ENCODE measurements around the gene ARHGAP23. TPM values are rescaled to one million over a fixed set of nuclear protein-coding genes. Genes with fewer than 3 reads are reported as not detected.

Gene ARHGAP23
- total and polyA plus RNA-seq, 10 of the 15 experiments (the other 5 are each of a cell fraction or from before 2014, with no cell fraction given) = 0.23 to 5.8 (median 2.1) TPM

DNA sequence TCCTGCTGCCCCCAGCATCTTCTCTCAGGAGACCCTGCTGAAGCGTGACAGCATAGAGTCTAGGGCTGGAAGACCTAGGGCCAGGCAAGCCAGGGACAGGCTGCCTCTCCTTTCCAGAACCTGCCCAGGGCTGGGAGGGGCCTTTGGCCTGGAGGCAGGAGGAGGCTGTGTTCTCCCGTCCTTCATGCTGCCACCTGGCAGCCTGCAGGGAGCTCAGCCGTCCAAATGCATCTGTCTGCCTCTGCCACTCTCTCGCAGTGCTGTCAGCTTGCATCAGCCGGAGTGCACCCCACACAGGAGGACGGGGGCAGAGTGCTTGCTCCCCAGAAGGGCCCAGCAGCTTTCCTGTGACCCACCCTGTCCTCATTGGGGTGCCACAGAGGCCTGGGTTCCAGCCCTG lies 31.3 kb downstream of the ARHGAP23 start:
- in situ Hi-C loops (cut with MboI) (no loop called here), intact Hi-C loops (cut with micrococcal nuclease; ENCODE audit: unreplicated experiment) (no loop called here)
- ChIA-PET POLR2A (no interaction called here), SMC1A (ENCODE audit: uncharacterized antibody, unreplicated experiment) (interaction anchor here (0.7 kb wide), 2 partner anchors 36 to 98 kb away, joined by 3 read pairs; no protein-coding TSS in a partner anchor), RAD21 (ENCODE audit: unreplicated experiment) (no interaction called here), CTCF (interaction anchor here (1.1 kb wide), 1 partner anchor 18 kb away, joined by 4 read pairs; no protein-coding TSS in a partner anchor)
- no TSS peak for BruUV-seq (replicated peaks)
- TF ChIP-seq CREM (IDR thresholded peaks at IDR 0.05; ENCODE audit: low read depth) = no peak
- TF ChIP-seq EP300 (IDR thresholded peaks at IDR 0.05; ENCODE audit: borderline replicate concordance in 1 of 2, control insufficient read depth in 1 of 2, low read depth in 2 of 2, low read length in 2 of 2) = no peak
- TF ChIP-seq, protein P1, sequence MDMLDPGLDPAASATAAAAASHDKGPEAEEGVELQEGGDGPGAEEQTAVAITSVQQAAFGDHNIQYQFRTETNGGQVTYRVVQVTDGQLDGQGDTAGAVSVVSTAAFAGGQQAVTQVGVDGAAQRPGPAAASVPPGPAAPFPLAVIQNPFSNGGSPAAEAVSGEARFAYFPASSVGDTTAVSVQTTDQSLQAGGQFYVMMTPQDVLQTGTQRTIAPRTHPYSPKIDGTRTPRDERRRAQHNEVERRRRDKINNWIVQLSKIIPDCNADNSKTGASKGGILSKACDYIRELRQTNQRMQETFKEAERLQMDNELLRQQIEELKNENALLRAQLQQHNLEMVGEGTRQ (IDR thresholded peaks at IDR 0.05; ENCODE audit: borderline replicate concordance, low read depth, low read length) = no peak
- TF ChIP-seq ZNF622 (IDR thresholded peaks at IDR 0.05) = no peak
- no peak for TF ChIP-seq RCOR1 (conservative IDR thresholded peaks at IDR 0.05; ENCODE audit: low read depth, low read length)
- TF ChIP-seq, protein P2, sequence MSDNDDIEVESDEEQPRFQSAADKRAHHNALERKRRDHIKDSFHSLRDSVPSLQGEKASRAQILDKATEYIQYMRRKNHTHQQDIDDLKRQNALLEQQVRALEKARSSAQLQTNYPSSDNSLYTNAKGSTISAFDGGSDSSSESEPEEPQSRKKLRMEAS (IDR thresholded peaks at IDR 0.05; ENCODE audit: low read depth, low read length) = no peak
- TF ChIP-seq, protein P3, sequence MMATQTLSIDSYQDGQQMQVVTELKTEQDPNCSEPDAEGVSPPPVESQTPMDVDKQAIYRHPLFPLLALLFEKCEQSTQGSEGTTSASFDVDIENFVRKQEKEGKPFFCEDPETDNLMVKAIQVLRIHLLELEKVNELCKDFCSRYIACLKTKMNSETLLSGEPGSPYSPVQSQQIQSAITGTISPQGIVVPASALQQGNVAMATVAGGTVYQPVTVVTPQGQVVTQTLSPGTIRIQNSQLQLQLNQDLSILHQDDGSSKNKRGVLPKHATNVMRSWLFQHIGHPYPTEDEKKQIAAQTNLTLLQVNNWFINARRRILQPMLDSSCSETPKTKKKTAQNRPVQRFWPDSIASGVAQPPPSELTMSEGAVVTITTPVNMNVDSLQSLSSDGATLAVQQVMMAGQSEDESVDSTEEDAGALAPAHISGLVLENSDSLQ (IDR thresholded peaks at IDR 0.05) = no peak
- TF ChIP-seq EZH2 (IDR thresholded peaks at IDR 0.05; ENCODE audit: borderline replicate concordance, control insufficient read depth, low read depth, low read length) = no peak
- Histone ChIP-seq H3K9ac (ENCODE audit: control insufficient read depth, insufficient read depth, low read length) (no peak overlapping the region), H3K4me1 (ENCODE audit: control insufficient read depth, insufficient read depth, low read length) (no peaks in the 10 kb centered on the region; the same call in 1 of the 2 replicates), H3K27ac (ENCODE audit: control insufficient read depth, insufficient read depth) (no peak overlapping the region), H3K9me3 (replicated peaks; ENCODE audit: control insufficient read depth, insufficient read depth, low read length) (no peaks in the 10 kb centered on the region), H3K4me2 (ENCODE audit: control insufficient read depth, insufficient read depth) (no peak overlapping the region), H4K20me1 (ENCODE audit: control insufficient read depth, insufficient read depth) (no peaks in the 10 kb centered on the region), H3K27me3 (replicated peaks in 1 of 2; ENCODE audit: control insufficient read depth in 2 of 2, insufficient read depth in 2 of 2, low read length in 1 of 2) (peaks cover 2 to 3% of the 10 kb centered on the region in 2 experiments; a peak in 3 of 4 replicates), H2AFZ (ENCODE audit: control insufficient read depth, low read depth, low read length) (no peak overlapping the region), H3K79me2 (ENCODE audit: control insufficient read depth, insufficient read depth, low read length) (no peaks in the 10 kb centered on the region), H3K4me3 (no peak overlapping the region), H3K36me3 (ENCODE audit: control insufficient read depth in 2 of 2, insufficient read depth in 2 of 2, low read length in 1 of 2) (no peaks in the 10 kb centered on the region)
- ATAC-seq (no peak), DNase-seq (ENCODE audit: low read depth, low spot score) (no peak), FAIRE-seq (no peak)
- 28% methylated on average over 5 of the region's 6 CpGs for WGBS (ENCODE audit: insufficient coverage, insufficient replicate concordance, low lambda C conversion rate, missing lambda C conversion rate)
